Breast epithelium (tissue), 3 donors: ENCODE results near the gene AKT1S1.

ENCODE experiments used
- POLR2A ChIP-seq: fragments of 450-650 bp; IDR thresholded peaks from one replicate; pipeline ENCODE4 v1.6.1; 2016; ENCODE audit warnings: antibody characterized with exemption, mild to moderate bottlenecking, moderate library complexity
- POLR2AphosphoS5 ChIP-seq, 3 donors: sonication (generic); formaldehyde crosslinking; IDR thresholded peaks; one replicate each; pipeline ENCODE4 v1.6.1; 2017; ENCODE audit warnings: antibody characterized with exemption in 3 of 3
- TF ChIP-seq, protein P1 (sequence below), 3 donors: fragments of 450-650 bp; IDR thresholded peaks; one replicate each; pipeline ENCODE4 v1.5.1; 2016 to 2017; ENCODE audit warnings: antibody characterized with exemption in 3 of 3, mild to moderate bottlenecking in 3 of 3, moderate library complexity in 3 of 3

DNA sequence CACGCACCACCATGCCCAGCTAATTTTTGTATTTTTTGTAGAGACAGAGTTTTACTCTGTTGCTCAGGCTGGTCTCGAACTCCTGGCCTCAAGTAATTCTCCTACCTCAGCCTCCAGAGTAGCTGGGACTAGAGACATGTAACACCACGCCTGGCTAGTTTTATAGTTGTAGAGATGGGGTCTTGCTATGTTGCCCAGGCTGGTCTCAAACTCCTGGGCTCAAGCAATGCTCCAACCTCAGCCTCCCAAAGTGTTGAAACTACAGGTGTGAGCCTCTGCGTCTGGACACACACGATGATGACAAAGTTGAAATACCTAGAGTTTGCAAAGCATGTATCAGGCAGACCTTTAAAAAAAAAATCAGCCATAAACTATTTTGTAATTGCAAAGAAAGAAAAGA lies 30.7 kb downstream of the AKT1S1 start:
- TF ChIP-seq, protein P1, sequence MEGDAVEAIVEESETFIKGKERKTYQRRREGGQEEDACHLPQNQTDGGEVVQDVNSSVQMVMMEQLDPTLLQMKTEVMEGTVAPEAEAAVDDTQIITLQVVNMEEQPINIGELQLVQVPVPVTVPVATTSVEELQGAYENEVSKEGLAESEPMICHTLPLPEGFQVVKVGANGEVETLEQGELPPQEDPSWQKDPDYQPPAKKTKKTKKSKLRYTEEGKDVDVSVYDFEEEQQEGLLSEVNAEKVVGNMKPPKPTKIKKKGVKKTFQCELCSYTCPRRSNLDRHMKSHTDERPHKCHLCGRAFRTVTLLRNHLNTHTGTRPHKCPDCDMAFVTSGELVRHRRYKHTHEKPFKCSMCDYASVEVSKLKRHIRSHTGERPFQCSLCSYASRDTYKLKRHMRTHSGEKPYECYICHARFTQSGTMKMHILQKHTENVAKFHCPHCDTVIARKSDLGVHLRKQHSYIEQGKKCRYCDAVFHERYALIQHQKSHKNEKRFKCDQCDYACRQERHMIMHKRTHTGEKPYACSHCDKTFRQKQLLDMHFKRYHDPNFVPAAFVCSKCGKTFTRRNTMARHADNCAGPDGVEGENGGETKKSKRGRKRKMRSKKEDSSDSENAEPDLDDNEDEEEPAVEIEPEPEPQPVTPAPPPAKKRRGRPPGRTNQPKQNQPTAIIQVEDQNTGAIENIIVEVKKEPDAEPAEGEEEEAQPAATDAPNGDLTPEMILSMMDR (IDR thresholded peaks at IDR 0.05) = no peak
- TF ChIP-seq POLR2A (no peak), POLR2AphosphoS5 (IDR thresholded peaks at IDR 0.05) (no peak)
